ENCODE measurements around the gene PLCD3. TPM values are rescaled to one million over a fixed set of nuclear protein-coding genes. Genes with fewer than 3 reads are reported as not detected.

PLCD3 gene
- total and polyA plus RNA-seq, 2 of the 13 experiments (the other 11 are each of a cell fraction or from before 2014, with no cell fraction given) = 11.3 to 39.1 TPM

GRCh38 chr17:45108595-45109521, 23.5 kb downstream of the PLCD3 start (continued):
- TF ChIP-seq ZNF18 (CRISPR knock-in tag; IDR thresholded peaks at IDR 0.05; ENCODE audit: insufficient replicate concordance) = no peak
- no peak for TF ChIP-seq MBNL3 (CRISPR knock-in tag; conservative IDR thresholded peaks at IDR 0.05)
- TF ChIP-seq SIX4 (CRISPR knock-in tag; IDR thresholded peaks at IDR 0.05) = no peak
- TF ChIP-seq SP4 (CRISPR knock-in tag; IDR thresholded peaks at IDR 0.05) = 0 out of 2 replicates have a peak, but pooled peaks have one; percentile 32
- TF ChIP-seq ZNF841 (CRISPR knock-in tag; IDR thresholded peaks at IDR 0.05; ENCODE audit: borderline replicate concordance) = no peak
- no peak for TF ChIP-seq SKIL (CRISPR knock-in tag; IDR thresholded peaks at IDR 0.05; ENCODE audit: borderline replicate concordance)
- TF ChIP-seq GZF1 (CRISPR knock-in tag; IDR thresholded peaks at IDR 0.05) = no peak
- TF ChIP-seq THAP9 (CRISPR knock-in tag; IDR thresholded peaks at IDR 0.05; ENCODE audit: borderline replicate concordance) = peak; percentile 23; the same call in 1 of the 2 replicates
- TF ChIP-seq SETDB1 (CRISPR knock-in tag; IDR thresholded peaks at IDR 0.05; ENCODE audit: borderline replicate concordance) = no peak
- no peak for TF ChIP-seq ZNF878 (CRISPR knock-in tag; IDR thresholded peaks at IDR 0.05)
- no peak for TF ChIP-seq CSRNP1 (CRISPR knock-in tag; IDR thresholded peaks at IDR 0.05)
- no peak for TF ChIP-seq CAMTA2 (CRISPR knock-in tag; IDR thresholded peaks at IDR 0.05; ENCODE audit: borderline replicate concordance)
- 0 out of 2 replicates have a peak, but pooled peaks have one; percentile 18 for TF ChIP-seq ZFY (CRISPR knock-in tag; IDR thresholded peaks at IDR 0.05)
- no peak for TF ChIP-seq HOXA3 (CRISPR knock-in tag; IDR thresholded peaks at IDR 0.05)
- no peak for TF ChIP-seq ZIK1 (CRISPR knock-in tag; IDR thresholded peaks at IDR 0.05; ENCODE audit: borderline replicate concordance, low read depth)
- no peak for TF ChIP-seq HCFC1 (IDR thresholded peaks at IDR 0.05; ENCODE audit: low read depth, low read length)
- no peak for TF ChIP-seq ZSCAN29 (CRISPR knock-in tag; conservative IDR thresholded peaks at IDR 0.05)
- TF ChIP-seq KDM2A (CRISPR knock-in tag; IDR thresholded peaks at IDR 0.05; ENCODE audit: borderline replicate concordance, low read depth) = 0 out of 2 replicates have a peak, but pooled peaks have one; percentile 22
- TF ChIP-seq LBX2 (CRISPR knock-in tag; IDR thresholded peaks at IDR 0.05; ENCODE audit: borderline replicate concordance) = no peak
- no peak for TF ChIP-seq ZNF230 (CRISPR knock-in tag; IDR thresholded peaks at IDR 0.05)
